GM18870 (cell line): ENCODE results near the gene DOCK2.

Source experiments
- ATAC-seq: cut with Tn5 transposase; IDR thresholded peaks from one replicate; pipeline ENCODE4 v1.9.1; 2021; ENCODE audit warnings: moderate library complexity; ENCODE audit not compliant: unreplicated experiment

DOCK2 gene

DNA sequence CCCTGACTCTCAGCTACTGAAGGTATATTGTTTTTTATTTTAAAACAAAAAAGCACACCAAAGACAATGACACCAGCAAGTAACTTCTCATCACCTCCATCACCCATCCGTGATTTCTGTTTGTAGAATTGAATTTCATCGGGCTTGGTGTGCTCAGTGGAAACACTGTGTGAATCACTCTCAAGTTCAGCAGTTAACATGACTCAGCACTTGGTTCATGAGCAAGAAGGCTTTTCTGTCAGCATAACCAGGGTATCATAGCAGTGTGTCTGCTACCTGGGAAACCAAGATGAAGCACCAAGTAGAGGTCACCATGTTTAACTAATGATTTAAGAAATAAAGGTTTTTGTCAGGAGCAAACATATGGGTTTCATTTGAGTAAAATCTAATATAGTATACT, 219.5 kb downstream of the DOCK2 start:
- no peak for ATAC-seq

DNA sequence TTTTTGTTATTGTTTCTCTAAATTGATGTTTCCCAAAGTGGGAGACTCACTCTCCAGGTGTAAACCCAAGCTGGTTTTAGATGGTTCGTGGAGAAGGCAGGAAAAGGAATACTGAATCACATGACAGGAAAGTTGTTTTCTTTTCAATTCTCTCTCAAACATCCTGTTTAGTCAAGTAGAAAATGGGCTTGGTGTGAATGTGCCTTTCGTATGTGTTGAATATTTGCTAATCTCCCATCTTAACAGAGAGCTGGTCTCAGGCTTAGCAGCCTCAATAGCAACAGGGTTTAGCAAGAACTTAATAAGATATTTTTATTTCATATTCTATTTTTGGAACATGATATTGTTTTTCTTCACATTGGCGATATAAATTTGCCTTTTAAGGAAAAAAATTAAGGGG, 223.5 kb downstream of the DOCK2 start:
- no peak for ATAC-seq

- no peak for ATAC-seq
Observed at GRCh38 chr5:169861433-169861832, 224.4 kb downstream of the DOCK2 start.

DNA sequence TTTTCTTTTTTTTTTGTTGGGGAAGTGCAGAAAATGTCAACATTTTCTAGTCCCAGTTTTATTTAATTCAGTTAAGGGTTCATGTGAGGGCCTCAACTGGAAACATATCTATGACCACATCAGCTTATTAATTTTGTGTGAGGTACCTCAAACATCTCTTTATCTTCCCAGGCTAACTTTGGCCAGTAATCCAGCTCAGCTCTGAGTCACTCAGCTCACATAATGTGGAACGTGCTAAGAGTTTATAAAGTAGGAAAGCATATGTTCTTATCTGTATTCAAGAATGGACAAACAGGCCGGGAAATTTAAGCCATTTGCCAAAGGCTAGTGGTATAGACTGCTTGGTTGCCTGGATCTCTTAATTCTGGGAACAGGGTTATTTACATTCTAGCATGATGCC, 224.9 kb downstream of the DOCK2 start:
- ATAC-seq, result no peak

GRCh38 chr5:169862391-169862811, 225.3 kb downstream of the DOCK2 start:
- ATAC-seq, result no peak

DNA sequence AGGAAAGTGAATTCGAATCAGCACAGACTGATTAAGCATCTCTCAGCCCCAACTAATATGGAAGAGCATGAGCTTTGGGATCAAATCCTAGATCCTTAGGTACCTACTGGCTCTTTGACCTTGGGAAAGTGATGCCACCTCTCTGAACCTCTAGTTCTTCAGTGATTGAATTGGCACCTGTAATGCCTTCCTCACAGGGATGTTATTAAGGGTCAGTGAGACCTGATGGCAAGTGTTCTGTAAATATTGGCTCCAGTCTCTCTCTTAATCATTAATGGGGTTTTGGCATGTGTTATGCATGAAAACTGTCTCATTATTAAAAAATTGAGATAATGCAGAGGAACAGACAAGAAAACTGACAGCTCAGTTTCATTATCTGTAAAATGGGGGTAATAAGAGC, 227.4 kb downstream of the DOCK2 start:
- ATAC-seq, result no peak

DNA sequence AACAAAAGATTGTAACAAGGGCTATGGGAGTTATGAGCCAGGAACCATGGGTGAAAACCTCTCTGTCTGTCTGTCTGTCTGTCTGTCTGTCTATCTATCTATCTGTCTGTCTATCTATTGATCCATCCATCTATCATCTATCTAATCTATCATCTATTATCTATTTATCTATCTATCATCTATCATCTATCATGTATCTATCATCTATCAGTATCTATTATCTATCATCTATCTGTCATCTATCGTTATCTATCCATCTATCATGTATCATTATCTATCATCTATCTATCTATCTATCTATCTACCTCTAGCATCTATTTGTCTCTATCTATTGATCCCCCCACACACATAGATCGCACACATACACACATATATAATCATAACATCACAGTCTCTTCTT, 230.3 kb downstream of the DOCK2 start:
- ATAC-seq, result no peak

GRCh38 chr5:169869066-169869465, 232.0 kb downstream of the DOCK2 start:
- no peak for ATAC-seq

GRCh38 chr5:169870211-169870610, 233.1 kb downstream of the DOCK2 start:
- no peak for ATAC-seq

- no peak for ATAC-seq
Observed at GRCh38 chr5:169871826-169872490, 234.9 kb downstream of the DOCK2 start.

DNA sequence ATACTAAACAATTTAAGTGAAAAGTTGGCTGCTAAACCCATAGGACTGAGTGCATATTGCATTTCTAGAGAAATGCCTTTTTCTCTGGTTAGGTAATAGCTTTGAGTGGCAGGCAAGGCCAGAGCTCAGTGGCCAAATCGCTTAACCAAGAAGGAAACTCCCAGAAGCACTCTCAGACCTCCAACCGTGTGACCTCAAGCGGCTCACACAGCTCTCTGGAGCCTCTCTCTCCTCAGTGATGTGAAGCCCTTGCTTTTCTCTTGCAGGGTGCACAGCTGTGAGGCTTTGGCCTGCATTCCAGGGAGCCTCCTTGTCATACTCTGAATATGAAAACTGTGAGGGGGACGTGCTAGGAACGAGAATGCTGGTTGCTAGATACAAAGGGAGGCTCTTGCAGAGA, 236.6 kb downstream of the DOCK2 start:
- no peak for ATAC-seq

GRCh38 chr5:169874621-169875020, 237.5 kb downstream of the DOCK2 start:
- no peak for ATAC-seq

DNA sequence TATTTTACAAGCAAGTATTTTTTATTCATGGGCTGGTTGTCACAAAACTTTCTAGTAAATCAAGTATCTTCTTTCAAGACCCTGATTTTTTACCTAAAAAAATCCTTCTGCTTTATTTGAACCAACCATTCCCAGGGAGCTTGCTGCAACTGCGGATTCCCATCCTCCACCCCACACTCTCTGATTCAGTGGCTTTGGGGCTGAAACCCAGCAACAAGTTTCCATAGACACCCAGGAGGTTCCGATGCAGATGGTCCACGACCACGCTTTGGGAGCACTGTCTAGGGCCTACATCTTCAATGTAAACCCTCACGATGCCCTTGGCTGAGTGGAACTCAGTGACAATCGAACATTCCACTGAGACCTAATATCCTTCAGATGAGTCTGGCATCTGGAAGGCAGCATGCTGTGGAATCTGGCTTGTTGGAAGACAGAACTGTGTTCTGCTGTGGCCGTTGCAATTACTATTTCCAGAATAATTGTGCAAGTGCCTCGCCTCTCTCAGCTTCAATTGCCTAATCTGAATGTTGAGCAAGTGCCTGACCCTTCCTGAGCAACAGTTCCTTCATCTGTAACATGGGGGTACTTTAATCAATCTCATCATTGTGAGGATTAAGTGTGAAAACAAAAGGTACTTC, 238.1 kb downstream of the DOCK2 start:
- no peak for ATAC-seq

GRCh38 chr5:169875731-169876130, 238.7 kb downstream of the DOCK2 start:
- ATAC-seq, result no peak

DNA sequence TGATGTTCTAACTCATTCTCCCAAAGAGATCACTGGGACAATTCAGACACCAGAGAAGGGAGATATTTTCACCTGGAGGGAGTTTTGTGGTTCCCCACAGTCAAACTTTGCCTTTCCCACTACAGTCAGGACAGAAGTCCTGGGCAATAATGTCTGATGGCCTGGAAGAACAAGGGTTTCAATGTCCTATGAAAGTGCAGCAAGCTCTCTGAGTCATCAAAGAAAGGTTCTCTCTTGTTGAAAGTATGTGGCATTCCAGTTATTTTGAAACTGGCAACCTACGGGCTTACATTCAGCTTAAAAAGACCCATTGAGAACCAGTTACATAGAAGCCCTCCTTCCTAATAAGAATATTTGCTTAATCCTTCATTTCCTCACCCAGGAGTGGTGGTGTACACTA, 239.3 kb downstream of the DOCK2 start:
- no peak for ATAC-seq

GRCh38 chr5:169880012-169880663, 243.1 kb downstream of the DOCK2 start:
- no peak for ATAC-seq

DNA sequence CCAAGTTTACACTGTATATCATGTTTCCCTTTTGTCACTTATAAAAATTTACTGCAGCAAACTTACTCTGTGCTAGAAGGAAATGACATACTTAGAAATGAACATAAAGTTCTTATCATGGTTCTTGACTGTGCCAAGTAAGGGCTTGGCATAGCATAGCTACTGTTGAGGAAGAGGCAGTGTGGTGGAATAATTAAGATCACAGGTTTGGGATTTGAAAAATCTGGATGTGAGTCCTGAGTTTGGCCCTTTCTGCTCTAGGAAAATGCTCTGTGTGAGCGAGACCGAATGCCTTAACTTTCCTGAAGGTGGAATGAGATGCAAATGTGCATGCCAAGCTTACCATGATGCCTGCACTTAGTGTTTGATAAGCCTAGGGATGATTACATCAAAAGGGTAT, 243.7 kb downstream of the DOCK2 start:
- no peak for ATAC-seq

DNA sequence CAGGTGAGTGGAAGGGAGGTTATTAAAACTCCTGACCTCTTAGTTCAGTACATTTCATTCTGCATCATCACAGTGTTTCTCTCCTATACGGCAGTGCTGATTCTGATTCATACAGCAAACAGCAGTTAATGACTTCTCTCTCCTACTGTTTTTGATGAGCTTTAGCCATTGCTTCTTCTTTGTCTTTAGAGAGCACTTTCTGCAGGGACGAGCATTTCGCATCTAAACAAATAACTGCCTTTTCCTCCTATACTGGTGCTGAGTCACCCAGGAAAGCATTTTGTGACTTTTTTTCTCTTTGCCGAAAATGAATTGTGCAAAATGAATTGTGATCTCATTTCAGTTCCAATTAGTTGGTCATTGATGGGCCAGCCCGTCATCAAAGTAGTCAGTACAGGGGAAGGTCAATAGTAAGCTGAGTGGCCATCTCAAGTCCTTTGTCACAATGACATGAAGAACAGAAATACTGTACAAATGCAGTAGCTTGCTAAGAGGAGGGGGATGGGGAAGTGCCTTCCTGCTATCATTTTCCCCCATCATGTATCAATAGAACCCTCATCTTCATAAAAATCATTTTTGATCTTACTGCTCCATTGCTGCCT, 244.7 kb downstream of the DOCK2 start:
- ATAC-seq, result no peak

- ATAC-seq, result no peak
Observed at GRCh38 chr5:169886033-169886432, 249.0 kb downstream of the DOCK2 start.

GRCh38 chr5:169886677-169887076, 249.6 kb downstream of the DOCK2 start:
- ATAC-seq, result no peak

GRCh38 chr5:169889572-169889971, 252.5 kb downstream of the DOCK2 start:
- ATAC-seq, result no peak

DNA sequence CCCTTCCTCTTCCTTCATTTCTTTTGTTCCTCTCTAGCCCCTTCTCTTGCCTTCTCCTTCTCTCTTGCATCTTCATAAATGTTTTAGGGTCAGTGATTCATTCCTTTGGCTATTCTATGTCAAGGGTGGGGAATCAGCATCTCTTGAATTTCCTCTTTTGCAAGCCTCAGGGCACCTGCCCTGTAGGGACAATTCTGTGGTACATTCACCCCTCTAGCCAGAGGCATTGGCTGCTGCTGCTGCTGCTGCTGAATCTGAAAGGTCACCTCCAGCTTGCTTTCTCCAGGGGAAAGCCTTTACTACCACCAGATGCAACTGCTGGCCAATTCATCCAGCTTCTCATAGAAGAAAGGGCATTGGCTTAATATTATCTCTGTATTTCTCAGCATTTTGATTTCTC, 255.9 kb downstream of the DOCK2 start:
- ATAC-seq, result no peak
